ENCODE results near the gene ATP9A.
A peak's percentile ranks its signal among the peaks of the same experiment; 100 is the strongest.
"Not testable (repeated sequence)": the region's sequence is repeated elsewhere in the genome, so short reads cannot be mapped to it uniquely, and the experiment has no call there.

ATP9A gene

DNA sequence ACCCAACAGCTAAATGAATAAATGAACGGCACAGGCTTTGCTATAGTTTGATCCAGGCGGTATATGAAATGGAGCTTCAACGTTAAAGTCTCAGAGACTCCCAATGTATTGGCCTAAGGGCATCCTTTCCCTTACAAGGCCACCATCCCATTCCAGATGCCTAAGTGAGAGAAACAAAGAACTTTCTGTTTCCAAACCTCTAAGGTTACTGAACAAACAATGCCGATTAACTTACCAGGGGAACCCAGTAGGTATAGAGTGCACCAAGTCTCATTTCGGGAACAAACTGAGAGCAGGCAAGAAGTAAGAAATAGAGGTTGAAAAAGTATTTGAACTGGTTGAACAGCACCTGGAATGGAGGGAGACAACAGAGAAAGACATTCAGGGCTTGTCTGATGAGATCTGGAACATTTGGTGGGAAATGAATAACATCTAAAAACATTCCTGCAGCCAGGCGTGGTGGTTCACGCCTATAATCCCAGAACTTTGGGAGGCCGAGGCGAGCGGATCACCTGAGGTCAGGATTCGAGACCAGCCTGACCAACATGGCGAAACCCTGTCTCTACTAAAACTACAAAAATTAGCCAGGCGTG is 42.5 kb downstream of the ATP9A start:
- DNase-seq = no peak

DNA sequence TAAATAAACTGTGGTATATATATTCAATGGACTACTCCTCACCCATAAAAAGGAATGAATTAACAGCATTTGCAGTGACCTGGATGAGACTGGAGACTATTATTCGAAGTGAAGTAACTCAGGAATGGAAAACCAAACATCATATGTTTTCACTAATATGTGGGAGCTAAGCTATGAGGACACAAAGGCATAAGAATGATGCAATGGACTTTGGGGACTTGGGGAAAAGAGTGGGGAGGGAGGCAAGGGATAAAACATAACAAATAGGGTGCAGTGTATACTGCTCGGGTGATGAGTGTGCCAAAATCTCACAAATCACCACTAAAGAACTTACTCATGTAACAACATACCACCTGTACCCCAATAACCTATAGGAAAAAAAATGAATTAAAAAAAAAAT is 45.2 kb downstream of the ATP9A start:
- not testable (repeated sequence) for DNase-seq

DNA sequence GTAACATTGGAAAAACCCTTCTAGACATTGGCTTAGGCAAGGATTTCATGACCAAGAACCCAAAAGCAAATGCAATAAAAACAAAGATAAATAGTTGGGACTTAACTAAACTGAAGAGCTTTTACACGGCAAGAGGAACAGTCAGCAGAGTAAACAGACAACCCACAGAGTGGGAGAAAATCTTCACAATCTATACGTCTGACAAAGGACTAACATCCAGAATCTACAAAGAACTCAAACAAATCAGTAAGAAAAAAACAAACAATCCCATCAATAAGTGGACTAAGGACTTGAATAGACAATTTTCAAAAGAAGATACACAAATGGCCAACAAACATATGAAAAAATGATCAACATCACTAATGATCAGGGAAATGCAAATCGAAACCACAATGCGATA is 45.9 kb downstream of the ATP9A start:
- not testable (repeated sequence) for DNase-seq

DNA sequence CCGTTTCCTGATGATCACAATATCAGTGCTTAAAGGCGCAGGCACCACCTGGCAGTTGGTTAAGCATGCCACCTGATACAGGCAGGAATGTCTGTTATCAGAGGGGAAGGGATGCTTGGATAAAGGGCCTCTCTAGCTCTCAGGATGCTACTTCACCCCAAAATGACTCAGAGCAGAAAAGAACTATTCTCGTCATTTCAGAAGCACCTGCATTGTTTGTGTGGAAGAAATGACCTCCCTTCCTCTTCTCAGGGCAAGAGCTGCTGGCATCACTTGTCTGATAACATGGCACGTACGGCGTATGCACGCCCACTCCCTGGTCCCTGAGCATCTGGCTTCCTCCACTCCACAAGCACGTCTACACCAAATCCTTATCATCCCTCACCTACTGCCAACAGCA is 47.3 kb downstream of the ATP9A start:
- no peak for DNase-seq

DNA sequence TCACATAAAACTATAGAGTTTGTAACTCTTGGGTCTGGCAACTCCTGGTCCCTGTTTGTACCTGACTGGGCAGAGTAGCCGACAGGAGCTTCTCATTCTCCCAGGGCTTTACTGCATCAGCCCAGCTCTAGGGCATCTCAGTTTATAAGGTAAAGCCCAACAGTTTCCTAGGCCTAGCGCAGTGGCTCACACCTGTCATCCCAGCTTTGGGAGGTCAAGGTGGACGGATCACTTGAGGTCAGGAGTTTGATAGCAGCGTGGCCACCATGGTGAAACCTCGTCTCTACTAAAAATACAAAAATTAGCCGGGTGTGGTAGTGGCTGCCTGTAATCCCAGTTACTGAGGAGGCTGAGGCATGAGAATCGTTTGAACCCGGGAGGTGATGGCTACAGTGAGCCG is 47.8 kb downstream of the ATP9A start:
- no peak for DNase-seq

DNA sequence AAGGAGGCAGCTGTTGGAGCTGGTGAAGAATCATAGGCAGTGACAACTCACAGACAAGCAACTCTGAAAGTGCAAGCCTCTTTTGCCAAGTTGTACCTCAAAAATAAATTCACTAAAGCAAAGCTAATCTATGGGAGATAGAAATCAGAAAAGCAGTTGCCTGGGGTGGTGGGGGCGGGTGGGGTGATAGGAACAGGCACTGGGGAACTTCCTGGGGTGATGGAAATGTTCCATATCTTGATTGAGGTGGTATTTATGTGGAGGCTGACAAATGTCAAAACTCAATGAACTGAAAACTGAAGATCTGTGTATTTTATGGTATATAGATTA is 52.4 kb downstream of the ATP9A start:
- no peak for DNase-seq

DNA sequence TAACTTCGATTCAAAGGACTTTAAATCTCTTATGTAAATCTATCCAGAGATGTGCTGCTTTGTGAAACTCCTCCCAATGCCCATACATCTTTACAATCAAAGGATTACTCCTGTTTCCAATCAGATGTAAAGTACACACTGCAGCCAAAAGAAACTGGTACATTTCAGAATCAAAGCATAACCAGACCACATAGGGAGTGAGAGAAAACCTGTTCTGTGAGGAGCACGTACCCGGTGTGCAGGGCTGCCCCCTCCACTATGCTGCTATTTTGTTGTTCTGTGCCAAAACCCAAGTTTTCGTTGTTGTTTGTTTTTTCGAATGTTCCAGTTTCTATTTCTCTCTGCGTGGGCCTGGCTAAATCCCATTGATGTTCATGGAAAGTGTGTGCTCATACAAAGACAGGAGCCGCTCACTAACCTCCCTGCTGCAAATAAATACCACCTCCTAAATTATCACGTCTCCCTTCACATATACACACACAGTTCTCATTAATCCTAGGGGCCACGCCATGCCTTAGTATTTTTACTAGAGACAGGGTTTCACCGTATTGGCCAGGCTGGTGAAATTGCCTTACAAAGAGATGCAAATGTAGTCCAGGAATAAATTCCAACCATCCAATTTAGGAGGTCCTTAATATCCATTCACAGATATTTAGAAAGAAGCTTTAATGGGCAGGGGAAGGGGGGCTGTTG is 52.9 kb downstream of the ATP9A start:
- no peak for DNase-seq

DNA sequence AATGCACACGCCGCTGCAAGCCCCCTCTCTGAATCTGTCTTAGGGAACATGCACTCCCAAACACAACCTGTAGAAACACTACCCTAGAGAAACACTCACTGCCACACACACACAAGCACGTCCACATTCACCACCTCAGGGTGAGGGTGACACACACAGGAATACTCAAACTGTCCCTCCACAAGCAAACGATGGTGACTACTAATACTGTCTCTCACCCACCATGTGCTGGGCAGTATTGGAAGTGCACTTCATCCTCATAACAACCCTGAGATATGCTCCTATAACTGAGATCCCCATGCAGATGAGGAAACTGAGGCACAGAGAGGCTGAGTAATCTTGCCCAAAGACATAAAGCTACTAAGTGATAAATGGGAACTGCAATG is 55.0 kb downstream of the ATP9A start:
- no peak for DNase-seq

DNA sequence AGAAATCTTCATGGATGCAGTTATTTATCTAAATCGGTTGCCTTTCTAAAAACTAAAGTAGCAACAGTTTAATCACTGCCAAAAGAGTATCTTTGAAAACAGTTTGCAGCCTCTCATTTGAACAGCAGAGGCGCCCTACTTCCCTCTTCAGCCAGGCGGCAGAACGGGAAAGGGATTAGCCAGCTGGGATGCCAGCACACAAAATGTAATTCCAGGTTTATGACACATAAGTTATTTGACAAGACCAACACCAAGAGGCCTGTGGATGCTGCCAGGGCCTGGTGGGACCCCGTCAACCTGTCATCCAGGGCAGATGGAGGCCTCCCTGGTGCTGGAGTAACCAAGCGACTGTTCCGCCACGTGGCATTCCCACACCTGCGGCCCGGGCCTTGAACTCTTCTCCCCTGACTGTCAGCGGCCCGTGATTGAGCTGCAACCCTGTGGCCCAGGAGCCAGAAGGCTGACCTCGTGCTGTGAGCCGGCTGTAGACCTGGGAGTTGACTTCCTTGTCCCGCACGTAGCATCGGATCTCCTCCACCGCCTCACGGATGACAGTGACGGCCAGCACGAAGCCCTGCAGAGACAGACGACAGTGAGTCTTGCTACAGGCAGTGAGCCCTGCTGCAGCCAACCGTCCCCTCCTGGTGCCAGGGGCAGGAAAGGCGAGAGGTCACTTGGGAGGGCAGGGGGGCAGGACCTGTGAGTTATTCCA is 55.5 kb downstream of the ATP9A start:
- no peak for DNase-seq

DNA sequence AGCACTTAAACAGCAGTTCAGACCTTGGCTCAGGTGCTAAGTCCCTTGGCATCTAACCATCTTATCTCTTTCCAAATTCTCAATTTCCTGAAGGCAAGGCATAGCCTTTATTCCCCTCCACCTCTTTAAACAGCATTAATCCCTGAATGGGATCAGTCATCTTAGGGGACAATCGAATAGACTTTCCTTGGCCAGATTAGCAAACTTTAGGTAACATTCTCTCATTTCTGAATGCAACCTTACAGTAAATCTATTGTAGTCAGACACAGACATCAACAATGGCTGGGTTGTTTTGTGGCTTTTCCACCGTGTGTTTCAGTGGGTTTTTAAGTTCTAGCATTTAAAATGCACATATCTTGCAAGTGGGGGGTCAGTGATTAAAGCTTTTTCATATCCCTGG is 56.8 kb downstream of the ATP9A start:
- no peak for DNase-seq

DNA sequence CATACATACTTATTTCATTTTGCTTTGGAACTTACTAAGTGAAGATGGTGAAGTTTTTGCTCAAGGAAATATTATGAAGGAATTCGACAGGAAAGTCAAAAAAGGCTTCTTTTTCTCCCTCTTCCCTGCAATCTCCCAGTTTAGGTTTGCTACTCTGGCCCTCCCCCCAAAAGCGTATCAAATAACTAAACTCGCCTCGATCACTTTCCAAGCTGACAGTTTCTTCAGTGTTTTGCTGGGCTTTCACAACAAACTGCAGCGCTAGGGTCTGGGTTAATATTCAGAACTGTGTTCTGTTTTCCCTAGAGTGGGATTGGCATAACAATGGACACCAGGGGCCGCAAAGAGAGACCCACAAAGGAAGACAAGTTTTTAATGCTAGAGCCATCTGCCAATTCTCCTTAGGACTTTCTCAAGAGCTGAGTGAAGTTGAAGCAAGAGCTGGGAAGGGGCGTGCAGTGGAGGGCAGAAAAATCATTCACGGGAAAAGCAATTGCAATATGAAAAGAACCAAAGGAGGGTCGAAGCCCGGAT is 57.8 kb downstream of the ATP9A start:
- DNase-seq = no peak

DNA sequence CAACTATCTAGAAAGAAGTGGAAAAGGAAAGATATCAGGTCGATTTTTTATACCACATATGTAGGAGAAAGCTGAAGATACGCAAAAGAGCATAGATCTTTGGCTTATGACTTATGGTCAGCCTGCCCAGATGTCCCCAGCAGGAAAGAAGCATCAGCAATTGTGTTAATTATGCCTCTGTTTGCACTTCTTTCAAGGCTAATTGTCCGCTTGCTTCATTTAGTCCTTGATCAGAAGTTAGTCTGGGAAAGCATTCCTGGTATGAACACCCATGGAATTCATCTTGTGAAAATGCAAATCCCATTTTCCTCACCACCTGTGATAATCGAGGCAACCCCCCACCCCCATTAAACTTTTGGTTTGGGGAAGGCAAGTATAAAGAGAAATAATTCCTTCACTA is 62.8 kb downstream of the ATP9A start:
- no peak for DNase-seq

DNA sequence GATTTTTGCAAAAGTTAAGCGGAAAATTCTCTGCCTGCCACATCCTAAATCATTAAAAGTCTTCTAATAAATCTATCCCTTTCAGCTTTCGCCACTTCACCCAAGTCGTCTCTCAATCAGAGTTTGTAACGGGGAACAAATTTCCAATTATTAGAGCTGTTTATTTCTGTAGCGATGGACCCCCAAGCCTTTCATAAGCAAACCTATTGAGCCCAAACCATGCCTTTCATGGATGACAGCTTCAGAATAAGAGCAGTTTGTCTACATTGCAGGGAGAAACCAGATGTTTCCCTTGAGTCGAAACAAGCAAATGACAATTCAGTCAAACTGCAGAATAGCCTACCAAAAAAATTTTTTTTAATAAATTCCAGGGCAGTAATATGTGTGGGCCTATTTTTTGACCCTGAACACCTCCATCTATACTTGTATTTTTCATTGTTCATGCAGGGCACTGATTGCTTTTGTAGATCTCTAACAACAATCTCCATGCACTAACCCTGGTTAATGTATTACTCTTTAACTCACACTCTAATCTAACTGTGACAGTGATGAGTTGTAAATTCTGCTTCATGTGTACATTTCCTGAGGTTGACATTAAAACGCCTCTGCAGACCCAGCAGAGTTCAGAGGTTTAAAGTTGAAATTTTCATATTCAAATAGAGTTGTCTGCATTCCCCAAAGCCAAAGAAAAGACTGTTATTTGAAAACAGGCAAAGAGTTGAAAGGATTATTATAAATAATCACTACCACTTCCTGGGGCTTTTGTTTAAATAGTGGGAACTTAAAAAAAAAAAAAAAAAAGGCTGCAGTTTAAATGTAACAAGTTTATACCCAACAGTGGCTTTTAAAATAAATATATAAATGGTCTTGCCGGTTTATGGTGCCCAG is 64.5 kb downstream of the ATP9A start:
- no peak for DNase-seq

DNA sequence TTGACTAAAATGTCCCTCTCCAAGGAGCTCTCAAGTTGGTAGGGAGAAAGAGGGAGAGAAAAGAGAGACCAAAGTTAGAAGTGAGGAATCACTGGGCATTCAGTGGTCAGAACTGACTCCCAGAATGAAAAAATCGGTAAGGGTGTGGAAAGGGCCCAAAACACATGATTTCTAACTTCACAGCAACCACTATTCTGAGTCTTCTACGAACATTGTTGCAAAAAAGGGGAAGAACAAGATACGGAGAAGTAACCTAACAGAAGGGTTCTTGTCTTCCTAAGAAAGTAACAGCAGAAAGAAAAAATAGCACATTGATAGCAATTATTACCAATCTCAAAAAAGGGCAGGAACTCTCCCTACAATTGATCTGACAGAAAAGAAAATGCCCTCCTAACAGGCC is 65.6 kb downstream of the ATP9A start:
- DNase-seq = no peak

DNA sequence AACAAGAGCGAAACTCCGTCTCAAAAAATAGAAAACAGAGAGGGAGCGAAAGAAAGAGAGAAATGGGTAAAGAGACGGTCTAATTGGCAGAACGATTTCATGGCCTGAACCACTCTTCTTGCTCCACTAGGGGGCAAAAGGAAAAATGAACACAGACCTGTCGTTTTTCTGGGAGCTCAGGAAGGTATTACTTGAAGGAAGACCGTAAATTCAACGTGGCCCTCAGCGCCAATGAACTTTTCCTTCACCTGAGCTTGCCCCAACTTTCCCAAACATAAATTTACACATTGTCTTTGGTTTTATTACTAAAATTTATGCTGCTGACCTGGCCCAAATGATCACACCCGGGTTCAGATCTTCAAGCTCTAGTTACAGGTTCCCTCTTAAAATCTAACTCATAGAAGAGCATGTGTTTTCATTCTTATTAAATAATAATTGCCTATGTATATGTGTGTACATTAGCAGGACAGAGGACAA is 67.3 kb downstream of the ATP9A start:
- DNase-seq = peak; percentile 52

DNA sequence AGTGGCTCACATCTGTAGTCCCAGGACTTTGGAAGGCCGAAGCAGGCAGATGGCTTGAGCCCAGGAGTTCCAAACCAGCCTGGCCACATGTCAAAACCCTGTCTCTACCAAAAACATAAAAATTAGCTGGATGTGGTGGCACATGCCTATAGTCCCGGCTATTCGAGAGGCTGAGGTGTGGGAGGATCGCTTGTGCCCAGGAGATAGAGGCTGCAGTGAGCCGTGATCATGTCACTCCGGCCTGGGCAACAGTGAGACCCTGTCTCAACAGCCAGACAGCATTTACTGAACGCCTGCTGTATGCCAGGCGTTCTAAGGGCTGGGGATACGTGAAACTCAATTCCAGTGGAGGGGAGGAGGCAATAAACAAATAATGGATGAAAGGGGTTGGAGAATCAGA is 69.9 kb downstream of the ATP9A start:
- DNase-seq = no peak

DNA sequence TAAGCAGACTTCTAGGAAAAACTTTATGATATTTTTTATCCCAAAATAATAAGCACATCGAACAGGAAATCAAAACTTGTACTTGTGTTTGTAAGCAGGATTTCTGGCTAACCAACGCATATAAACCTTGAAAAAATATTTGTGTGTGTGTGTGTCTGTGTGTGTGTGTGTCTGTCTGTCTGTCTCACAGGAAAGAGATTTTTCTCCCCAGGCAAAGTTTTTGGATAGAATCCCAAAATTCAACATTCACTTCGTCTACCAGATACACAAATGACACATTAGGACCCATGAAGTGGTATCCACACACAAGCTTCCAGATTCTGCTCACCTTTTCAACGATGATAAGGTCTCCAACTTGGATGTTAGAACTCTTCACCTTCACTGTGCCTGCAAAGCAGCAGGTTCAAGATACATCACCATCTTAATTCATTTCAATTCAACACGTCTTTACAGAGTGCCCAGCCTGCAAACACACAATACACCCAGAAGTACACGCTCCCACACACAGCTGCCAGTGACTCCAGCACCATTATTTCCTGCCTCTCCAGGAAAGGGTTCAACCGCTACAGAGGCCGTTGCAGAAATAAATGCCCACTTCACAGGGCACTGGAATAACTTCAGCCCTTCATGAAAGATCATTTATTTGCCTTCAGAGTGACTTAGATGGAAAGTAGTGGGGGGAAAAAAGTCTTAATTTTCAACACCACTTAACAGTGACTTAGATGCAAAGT is 70.9 kb downstream of the ATP9A start:
- no peak for DNase-seq

DNA sequence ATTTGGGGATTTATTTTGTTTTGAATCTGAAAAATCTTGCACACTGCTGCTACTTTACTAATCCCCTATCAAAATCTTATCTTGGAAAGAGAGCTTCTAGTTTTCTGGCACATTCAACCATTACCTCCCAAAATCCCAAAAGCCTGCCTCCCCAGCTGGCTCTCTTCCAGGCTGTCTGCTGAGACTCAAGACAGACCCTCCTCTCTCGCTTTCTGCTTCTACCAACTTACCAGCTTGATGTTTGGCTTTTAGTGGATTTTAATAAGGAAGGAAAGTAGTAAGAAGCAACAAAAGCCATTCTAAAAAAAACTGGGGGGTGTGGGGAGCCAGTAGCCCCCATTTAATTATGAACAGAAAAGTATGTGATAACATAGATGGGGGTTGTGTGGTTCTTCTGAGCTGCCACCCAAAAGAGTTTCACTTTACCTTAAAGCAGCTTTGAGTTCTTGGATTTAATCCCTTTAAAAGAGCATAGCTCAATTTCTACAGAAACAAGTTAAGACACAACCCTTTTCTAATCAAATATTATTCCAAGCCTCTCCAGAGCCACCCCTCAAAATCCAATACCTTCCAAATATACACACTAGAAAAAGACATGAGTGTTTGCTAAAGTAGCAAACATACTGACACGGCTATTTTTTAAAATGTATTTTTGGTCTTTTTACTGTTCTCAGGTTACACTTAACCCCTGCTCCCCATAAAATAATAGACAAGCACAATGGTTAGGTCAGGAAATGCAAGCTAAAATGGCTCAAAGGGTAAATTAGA is 71.7 kb downstream of the ATP9A start:
- DNase-seq = no peak

DNA sequence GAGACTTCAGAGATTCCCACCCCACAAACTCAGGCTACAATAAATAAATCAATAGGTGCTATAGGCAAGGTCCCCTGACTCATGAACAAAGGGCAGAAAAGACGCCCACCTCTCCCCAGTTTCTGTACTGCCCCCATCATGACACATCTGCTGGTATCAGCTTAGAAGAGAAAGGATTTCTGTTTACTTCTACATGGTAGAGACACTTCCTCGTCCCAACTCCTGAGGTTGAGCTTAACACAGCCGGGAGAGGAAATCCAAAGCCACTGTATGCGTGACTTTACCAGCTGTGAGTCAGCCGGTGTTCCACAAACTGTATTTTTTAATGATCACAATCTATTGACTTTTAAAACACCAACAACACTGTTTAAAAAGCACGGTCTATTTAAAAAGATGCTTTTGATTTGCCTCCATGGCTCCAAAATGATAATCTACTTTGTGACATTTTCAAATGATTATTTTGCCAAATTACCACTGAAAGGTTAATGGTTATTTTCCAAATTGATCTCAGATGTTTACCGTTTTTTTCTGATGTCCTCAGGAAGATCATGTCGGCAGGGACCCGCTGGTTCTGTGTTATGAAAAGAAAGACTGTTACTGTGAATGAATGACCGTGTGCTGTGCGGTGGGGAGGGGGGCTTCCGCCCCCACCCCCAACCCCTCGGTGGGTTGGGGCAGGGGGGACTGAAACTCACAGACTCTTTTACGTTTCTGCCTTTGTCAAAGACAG is 72.5 kb downstream of the ATP9A start:
- DNase-seq = no peak

DNA sequence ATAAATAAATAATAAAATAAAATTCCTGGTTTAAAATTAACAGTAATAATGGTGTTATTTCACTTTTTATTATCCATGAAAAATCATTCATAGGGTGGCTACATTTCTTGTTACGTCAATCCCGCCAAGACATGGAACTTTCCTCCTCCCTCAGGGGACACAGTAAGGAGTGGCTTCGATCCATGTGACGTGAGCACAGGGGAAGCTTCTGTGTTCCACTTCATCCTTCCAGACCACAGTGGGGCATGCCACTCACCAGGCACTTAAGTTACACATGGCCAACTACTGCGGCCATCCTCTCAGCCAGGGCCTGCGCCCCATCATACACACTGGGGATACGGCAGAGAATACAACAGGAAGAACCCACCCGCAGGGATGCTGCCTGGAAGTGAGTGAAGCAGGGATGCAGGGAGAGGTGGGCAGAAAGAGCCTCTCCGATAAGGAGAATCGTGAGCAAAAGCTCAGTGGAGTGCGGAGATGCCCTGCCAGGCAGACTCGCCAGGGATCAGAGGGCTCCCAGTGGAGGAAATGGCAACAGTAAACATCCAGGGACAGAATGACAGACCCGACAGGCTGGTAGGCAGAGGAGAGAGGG is 75.3 kb downstream of the ATP9A start:
- no peak for DNase-seq

DNA sequence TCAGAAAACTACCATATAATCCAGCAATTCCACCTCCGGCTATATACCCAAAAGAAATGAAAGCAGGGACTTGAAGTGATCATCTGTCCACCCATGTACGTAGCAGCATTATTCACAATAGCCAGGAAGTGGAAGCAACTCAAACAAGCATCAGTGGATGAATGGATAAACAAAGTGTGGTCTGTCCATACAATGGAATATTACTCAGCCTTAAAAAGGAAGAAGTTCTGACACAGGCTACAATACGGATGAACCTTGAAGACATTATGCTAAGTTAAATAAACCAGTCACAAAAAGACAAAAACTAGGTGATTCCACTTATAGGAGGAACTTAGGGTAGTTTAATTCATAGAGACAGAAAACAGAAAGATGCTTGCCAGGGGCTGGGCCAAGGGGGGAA is 76.5 kb downstream of the ATP9A start:
- no peak for DNase-seq

All from hematopoietic multipotent progenitor cell treated with erythropoietin and hydrocortisone succinate and interleukin-3 and kit ligand, for 8 days (in vitro differentiated cells).